GM23248 (cell line): ENCODE results near the gene CACNB2.

ENCODE experiments used
- EZH2 ChIP-seq: fragments of 200-600 bp; sonication (generic); IDR thresholded peaks from 2 replicates; pipeline ENCODE4 v1.6.1; 2018; ENCODE audit warnings: antibody characterized with exemption, mild to moderate bottlenecking; ENCODE audit not compliant: insufficient read depth, poor library complexity, severe bottlenecking
- EZH2phosphoT487 ChIP-seq: fragments of 200-600 bp; sonication (generic); IDR thresholded peaks from 2 replicates; pipeline ENCODE4 v1.6.1; 2018; ENCODE audit warnings: antibody characterized with exemption, moderate library complexity, mild to moderate bottlenecking, low read depth; ENCODE audit not compliant: insufficient read depth

DNA sequence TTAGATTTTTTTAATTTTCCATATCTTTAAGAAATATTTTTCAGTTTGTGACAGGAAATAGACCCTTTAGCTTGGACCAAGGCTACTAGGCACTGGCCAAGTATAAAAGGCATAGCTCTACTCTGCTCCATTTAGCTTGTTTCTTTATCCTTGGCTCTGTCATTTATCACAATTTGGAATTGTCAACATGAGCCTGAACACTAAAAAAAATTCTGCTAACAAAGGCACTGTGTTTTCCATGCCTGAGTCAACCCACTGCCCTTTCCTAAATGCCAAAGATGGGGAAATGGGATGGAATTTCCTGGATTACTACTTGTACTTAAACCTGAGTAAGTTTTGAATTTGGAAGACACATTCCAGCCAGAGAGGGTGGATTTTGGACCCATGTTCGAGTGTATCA lies 382.8 kb downstream of the CACNB2 start:
- TF ChIP-seq EZH2 (no peak), EZH2phosphoT487 (no peak)
